MM.1S (cell line): ENCODE results near the gene APOL3.
"Not testable (repeated sequence)": the region's sequence is repeated elsewhere in the genome, so short reads cannot be mapped to it uniquely, and the experiment has no call there.

Experiments used
- CTCF ChIP-seq: fragments of 300-600 bp; sonication (generic); IDR thresholded peaks from 2 replicates; pipeline ENCODE4 v1.5.1; 2016; ENCODE audit warnings: antibody characterized with exemption, low read length, mixed read lengths
- EZH2 ChIP-seq: fragments of 300-600 bp; sonication (generic); optimal IDR thresholded peaks from 2 replicates; pipeline ENCODE3; 2017; ENCODE audit warnings: low read depth, mild to moderate bottlenecking, antibody characterized with exemption, low read length, mixed read lengths

- not testable (repeated sequence) for TF ChIP-seq CTCF, EZH2
Measured at GRCh38 chr22:36152821-36153220, 7.7 kb downstream of the APOL3 start.
